Activated CD8-positive, alpha-beta T cell treated with anti-CD3 and anti-CD28 coated beads for 36 hours (primary cell): ENCODE measurements around the gene RNU6-1. TPM values are rescaled to one million over a fixed set of nuclear protein-coding genes. Genes with fewer than 3 reads are reported as not detected.

ENCODE experiments used
- ATAC-seq: fragments of 200-7000 bp; cut with Tn5 transposase; one replicate; pipeline ENCODE4 v1.10.0; 2021; ENCODE audit warnings: mild to moderate bottlenecking, moderate library complexity
- CTCF ChIA-PET: fragments of 350-600 bp; sonication (Branson Sonifier 250); formaldehyde crosslinking; loops from one replicate; lab custom pipeline; 2021; ENCODE audit warnings: antibody characterized with exemption; lab: Charles Lee
- POLR2A ChIA-PET: fragments of 350-600 bp; sonication (Branson Sonifier 250); formaldehyde crosslinking; loops from one replicate; lab custom pipeline; 2021; ENCODE audit warnings: antibody characterized with exemption; lab: Charles Lee
- DNase-seq: peaks from one replicate; pipeline ENCODE4 v3.0.0-alpha.2; 2020
- H3K27ac Mint-ChIP-seq: one replicate; pipeline ENCODE4 v1.8.0; 2021; ENCODE audit warnings: mild to moderate bottlenecking, mixed read lengths
- H3K27me3 Mint-ChIP-seq: one replicate; pipeline ENCODE4 v1.8.0; 2021; ENCODE audit warnings: mixed read lengths
- H3K36me3 Mint-ChIP-seq: one replicate; pipeline ENCODE4 v1.8.0; 2021; ENCODE audit warnings: low read depth, mixed read lengths
- H3K4me1 Mint-ChIP-seq: one replicate; pipeline ENCODE4 v1.8.0; 2021; ENCODE audit warnings: low read depth, mixed read lengths
- H3K4me3 Mint-ChIP-seq: one replicate; pipeline ENCODE4 v1.8.0; 2021; ENCODE audit warnings: mild to moderate bottlenecking, moderate library complexity, mixed read lengths
- H3K9me3 Mint-ChIP-seq: one replicate; pipeline ENCODE4 v1.8.0; 2021; ENCODE audit warnings: mixed read lengths
- intact Hi-C: fragments of 100-400 bp; cut with micrococcal nuclease; formaldehyde crosslinking; loops from one replicate; pipeline ENCODE4 v1.10.0; 2022
- total RNA-seq, 2 experiments: library from RNA; stranded (reverse); gene quantifications; one replicate each; pipeline ENCODE4 v1.2.3, GENCODE V29; 2021
- TF ChIP-seq, protein P1 (sequence below): fragments of 200-600 bp; IDR thresholded peaks from one replicate; pipeline ENCODE4 v1.8.0; 2022; ENCODE audit warnings: antibody characterized with exemption, mild to moderate bottlenecking

Gene RNU6-1
- total RNA-seq, 2 experiments from 2014 or later = not detected

DNA sequence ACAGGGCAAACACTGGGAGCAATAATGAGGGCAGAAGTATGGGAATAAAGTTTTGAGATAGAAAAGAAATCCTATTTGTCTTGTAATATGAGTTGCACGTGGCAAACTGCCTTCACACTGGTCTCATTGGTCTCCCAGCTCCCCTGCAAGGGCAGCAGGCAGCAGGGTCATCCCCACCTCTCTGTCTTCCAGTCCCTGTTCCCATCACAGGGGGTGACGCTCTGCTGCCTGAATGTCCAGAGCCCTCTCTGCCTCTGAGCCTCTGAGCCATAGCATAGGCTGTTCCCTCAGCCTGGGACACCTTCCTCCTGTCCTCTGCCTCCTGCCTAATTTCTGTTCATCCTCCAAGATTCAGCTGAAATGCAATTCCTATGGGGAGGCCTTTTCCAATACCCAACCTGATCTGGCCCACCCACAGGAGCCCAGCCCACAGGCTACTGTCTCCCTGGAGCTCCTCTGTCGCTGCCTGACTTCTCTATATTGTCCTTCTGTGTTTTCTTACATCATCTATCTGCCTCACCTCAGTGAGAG, 26.7 kb downstream of the RNU6-1 start:
- DNase-seq = no peak
- Mint-ChIP-seq H3K27me3 (peaks cover 13% of the 10 kb centered on the region), H3K27ac (no peak overlapping the region), H3K9me3 (peaks cover 4% of the 10 kb centered on the region), H3K4me1 (no peaks in the 10 kb centered on the region), H3K4me3 (no peak overlapping the region), H3K36me3 (no peaks in the 10 kb centered on the region)
- no peak for ATAC-seq
- intact Hi-C loops = no loop called here
- TF ChIP-seq, protein P1, sequence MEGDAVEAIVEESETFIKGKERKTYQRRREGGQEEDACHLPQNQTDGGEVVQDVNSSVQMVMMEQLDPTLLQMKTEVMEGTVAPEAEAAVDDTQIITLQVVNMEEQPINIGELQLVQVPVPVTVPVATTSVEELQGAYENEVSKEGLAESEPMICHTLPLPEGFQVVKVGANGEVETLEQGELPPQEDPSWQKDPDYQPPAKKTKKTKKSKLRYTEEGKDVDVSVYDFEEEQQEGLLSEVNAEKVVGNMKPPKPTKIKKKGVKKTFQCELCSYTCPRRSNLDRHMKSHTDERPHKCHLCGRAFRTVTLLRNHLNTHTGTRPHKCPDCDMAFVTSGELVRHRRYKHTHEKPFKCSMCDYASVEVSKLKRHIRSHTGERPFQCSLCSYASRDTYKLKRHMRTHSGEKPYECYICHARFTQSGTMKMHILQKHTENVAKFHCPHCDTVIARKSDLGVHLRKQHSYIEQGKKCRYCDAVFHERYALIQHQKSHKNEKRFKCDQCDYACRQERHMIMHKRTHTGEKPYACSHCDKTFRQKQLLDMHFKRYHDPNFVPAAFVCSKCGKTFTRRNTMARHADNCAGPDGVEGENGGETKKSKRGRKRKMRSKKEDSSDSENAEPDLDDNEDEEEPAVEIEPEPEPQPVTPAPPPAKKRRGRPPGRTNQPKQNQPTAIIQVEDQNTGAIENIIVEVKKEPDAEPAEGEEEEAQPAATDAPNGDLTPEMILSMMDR = no peak
- CTCF ChIA-PET = interaction anchor here (0.8 kb wide), 1 partner anchor 10 kb away, joined by 3 read pairs; no protein-coding TSS in a partner anchor
- POLR2A ChIA-PET = no interaction called here

DNA sequence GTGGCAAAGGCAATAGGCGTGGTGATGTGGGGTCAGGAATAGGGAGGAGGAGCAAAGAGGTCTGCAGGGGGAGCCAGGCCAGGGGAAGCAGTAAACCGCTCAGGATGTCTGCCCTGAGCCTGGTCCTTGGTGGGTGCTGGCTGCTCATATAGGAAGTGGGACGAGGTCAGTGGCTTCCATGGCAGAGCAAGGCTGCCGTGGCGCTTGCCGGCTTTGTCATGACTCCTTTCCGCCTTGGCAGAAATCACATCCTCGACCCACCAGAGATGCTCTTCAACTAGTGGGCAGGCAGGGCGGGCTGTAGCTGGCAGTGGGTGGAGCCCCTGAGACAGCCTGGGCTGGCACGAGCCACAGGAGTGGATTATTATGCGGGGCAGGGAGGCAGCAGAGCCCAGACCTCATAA, 27.6 kb downstream of the RNU6-1 start:
- no peaks in the 10 kb centered on the region for H3K4me1 Mint-ChIP-seq
- H3K4me3 Mint-ChIP-seq = no peak overlapping the region
- DNase-seq (no peak), ATAC-seq (no peak)
- peaks cover 4% of the 10 kb centered on the region for H3K9me3 Mint-ChIP-seq
- intact Hi-C loops = no loop called here
- H3K27ac Mint-ChIP-seq = no peak overlapping the region
- TF ChIP-seq, protein P1 = no peak
- H3K36me3 Mint-ChIP-seq = no peaks in the 10 kb centered on the region
- peaks cover 7% of the 10 kb centered on the region for H3K27me3 Mint-ChIP-seq
- CTCF ChIA-PET = no interaction called here
- POLR2A ChIA-PET = no interaction called here

DNA sequence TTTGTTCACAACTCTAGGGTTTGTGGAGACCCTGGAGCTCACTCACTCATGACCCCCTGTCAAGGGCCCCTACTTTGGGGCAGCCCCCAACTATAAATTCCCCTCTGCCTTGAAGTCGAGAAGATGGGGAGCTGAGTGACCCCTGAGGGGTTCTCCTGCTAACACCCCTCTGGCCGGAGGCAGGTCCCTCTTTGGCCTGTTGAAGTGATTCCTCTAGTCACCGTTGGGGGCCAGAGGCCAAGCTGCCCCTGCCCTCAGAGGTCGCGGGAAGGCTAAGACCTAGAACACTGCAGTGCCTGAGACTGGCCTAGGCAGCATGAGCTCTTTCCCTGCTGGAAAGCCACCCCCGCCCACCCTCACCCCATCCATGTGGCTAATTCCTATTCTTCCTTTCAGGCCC, 30.0 kb downstream of the RNU6-1 start:
- Mint-ChIP-seq H3K36me3 (no peaks in the 10 kb centered on the region), H3K9me3 (no peaks in the 10 kb centered on the region), H3K4me3 (no peak overlapping the region), H3K27ac (no peak overlapping the region), H3K27me3 (no peaks in the 10 kb centered on the region), H3K4me1 (no peaks in the 10 kb centered on the region)
- ATAC-seq (no peak), DNase-seq (no peak)
- ChIA-PET CTCF (interaction anchor here (0.8 kb wide), 1 partner anchor 22 kb away, joined by 3 read pairs; no protein-coding TSS in a partner anchor), POLR2A (no interaction called here)
- TF ChIP-seq, protein P1 = no peak
- intact Hi-C loops = no loop called here

DNA sequence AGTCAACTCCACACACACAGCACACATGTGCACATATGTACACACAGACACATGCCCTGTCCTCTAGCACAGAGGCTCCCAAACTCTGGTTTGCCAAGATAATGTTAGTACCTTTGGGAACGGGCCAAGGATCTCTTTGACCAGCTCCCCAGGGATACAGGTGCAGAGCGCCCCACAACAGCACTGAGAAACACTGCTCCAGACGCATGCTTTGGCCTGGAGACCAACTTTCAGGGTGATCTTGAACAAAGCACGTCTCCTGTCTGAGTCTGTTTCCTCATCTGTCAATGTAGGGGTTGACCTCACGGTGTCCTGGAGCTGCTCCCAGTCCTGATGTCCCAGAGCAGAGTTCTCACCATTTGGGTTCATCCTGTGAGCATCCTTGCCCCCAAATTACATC, 30.4 kb downstream of the RNU6-1 start:
- CTCF ChIA-PET = no interaction called here
- TF ChIP-seq, protein P1 = no peak
- ATAC-seq = no peak
- no peaks in the 10 kb centered on the region for H3K9me3 Mint-ChIP-seq
- no peak for DNase-seq
- H3K4me1 Mint-ChIP-seq = no peaks in the 10 kb centered on the region
- no peak overlapping the region for H3K4me3 Mint-ChIP-seq
- POLR2A ChIA-PET = no interaction called here
- no peaks in the 10 kb centered on the region for H3K36me3 Mint-ChIP-seq
- no peaks in the 10 kb centered on the region for H3K27me3 Mint-ChIP-seq
- intact Hi-C loops = no loop called here
- H3K27ac Mint-ChIP-seq = no peak overlapping the region

DNA sequence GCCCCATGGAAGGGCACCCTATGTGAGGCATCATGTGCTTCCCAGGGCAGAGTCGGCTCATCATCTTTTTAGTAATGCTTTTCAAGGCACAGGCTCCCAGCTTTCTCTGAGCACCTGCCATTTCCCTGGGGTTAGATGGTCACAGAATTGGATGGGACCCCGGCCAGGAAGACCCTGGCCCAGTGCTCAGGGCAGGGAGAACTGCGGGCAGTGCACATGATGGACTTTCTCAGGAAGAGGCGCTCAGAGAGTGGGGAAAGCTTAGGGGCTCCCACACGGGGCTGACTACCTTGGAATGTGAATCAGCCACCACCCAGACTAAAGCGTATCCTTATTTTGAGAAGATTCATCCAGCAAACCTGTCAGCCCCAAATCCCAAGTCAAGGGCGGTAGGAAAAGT, 31.0 kb downstream of the RNU6-1 start:
- ATAC-seq = no peak
- CTCF ChIA-PET = interaction anchor here (1.0 kb wide), 1 partner anchor 352 kb away, joined by 4 read pairs; no protein-coding TSS in a partner anchor
- no peaks in the 10 kb centered on the region for H3K4me1 Mint-ChIP-seq
- DNase-seq = no peak
- POLR2A ChIA-PET = no interaction called here
- H3K9me3 Mint-ChIP-seq = no peaks in the 10 kb centered on the region
- no peak overlapping the region for H3K27ac Mint-ChIP-seq
- H3K4me3 Mint-ChIP-seq = no peak overlapping the region
- intact Hi-C loops = no loop called here
- TF ChIP-seq, protein P1 = no peak
- H3K27me3 Mint-ChIP-seq = no peaks in the 10 kb centered on the region
- H3K36me3 Mint-ChIP-seq = no peaks in the 10 kb centered on the region
